SKM-1 treated with dmso at 0.1 percent for 144 hours (cell line): Measurements from ENCODE around the gene CCRL2.
"Not testable (repeated sequence)": the region's sequence is repeated elsewhere in the genome, so short reads cannot be mapped to it uniquely, and the experiment has no call there.

Experiments used
- DNase-seq: peaks from one replicate; lab custom pipeline; 2025; ENCODE audit not compliant: unreplicated experiment; lab: John Stamatoyannopoulos, UW

CCRL2 gene

GRCh38 chr3:46378426-46378942 is 28.6 kb upstream of the CCRL2 start:
- peak; percentile 59 for DNase-seq

DNA sequence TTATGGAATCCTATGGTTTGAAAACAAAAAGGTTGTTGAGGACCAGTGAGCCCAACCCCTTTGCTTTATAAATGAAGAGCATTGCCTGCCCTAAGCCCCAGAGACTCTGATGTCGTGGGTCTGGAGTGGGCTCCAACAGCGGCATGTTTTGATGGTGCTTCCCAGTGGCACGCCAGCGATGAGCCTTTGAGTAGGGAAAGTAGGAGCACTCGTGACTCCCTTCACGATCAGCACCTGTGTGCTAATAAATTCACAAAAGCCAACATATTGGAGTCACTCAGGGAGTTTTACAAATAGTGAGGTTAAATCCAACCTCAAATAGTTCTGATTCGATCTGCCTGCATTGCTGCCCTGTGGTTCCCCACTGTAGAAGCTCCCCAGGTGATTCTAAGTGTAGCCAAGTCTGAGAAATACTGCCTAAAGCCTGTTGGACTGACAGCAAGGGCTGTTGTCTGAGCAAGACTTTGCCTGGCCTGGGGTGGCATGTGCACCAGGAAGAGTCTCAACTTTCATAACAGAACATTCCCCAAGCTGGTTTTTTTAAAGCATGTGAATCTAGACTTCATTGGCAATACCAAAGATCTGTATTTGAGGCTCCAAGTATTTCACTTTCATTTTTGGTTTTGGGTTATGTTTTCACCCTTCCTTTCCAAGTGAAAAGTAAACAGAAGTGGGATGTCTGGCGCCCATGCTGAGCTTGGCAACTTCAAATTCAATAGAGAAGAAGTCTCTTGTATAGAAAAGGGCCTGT is 26.4 kb upstream of the CCRL2 start:
- DNase-seq: no peak

- no peak for DNase-seq
Observed at GRCh38 chr3:46381625-46382024, 25.4 kb upstream of the CCRL2 start.

DNA sequence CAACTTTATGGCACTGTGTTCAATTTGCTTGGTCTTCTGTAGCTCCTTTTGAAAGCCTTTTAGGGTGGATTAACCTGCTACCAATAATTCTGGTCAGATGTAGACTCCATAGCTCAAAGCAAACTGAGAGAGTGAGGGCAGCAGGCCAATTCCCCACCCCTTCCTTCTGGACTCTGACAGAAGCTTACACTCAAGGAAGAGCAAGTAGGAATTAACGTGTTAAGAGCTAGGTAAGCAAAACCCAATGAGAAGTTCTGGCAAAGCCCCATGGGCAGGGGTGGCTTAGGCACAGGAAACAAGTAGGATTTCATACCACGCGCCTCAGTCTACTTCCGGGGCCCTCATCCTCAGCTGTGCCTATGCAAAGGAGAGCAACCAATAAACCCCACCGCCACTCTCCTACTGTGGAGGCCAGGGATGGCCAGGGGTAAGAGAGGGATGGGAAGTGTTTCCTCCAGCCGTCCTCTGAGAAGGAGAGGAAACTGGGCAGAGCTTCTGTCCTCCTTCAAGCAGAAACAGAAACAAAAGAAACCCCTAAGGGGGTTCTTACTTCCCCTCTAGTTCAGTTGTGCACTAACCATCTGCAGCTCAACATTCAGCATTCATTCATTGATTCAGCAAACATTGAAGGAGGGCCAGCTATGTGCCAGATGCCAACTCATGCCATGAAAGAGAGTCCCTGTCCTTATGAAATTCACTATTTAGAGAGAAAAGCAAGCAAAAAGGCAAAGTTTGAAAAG is 23.7 kb upstream of the CCRL2 start:
- no peak for DNase-seq

DNA sequence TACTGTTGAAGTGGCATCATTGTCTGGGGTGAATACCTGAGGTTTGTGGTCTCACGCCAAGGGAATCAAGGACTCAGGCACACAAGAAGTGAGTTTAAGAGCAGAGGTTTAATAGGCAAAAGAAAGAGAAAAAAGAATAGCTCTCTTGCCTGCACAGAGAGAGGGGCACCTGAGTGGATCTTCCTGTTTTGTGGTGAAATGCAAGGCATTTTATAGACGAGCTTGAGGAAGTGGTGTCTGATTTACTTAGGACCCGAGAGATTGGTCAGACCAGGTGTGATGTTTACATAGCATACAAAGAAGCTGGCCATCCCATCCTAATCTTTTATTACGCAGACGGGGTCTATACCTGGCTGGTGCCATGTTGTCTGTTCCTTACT is 23.1 kb upstream of the CCRL2 start:
- DNase-seq: peak; percentile 18

GRCh38 chr3:46386205-46386604 is 20.9 kb upstream of the CCRL2 start:
- DNase-seq: no peak

GRCh38 chr3:46388847-46389246 is 18.2 kb upstream of the CCRL2 start:
- DNase-seq: not testable (repeated sequence)

DNA sequence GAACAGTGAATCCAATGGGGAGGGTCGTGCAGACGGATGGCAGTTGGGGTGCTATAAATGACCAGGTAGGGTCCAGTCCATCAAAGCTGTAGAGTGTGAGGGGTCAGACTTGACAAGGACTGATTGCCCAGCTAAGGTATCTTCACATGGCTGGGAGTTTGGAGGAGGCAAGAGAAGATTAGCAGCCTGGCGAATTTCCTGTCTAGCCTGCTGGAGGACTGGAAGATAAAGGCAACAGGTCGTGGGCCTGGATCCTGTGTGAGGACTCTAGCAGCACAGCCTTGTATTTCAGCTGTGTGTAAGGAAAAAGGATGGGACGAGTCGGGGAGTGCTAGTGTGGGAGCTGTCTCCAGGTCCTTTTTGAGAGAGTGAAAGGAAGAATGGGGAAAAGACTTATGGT is 17.8 kb upstream of the CCRL2 start:
- no peak for DNase-seq

DNA sequence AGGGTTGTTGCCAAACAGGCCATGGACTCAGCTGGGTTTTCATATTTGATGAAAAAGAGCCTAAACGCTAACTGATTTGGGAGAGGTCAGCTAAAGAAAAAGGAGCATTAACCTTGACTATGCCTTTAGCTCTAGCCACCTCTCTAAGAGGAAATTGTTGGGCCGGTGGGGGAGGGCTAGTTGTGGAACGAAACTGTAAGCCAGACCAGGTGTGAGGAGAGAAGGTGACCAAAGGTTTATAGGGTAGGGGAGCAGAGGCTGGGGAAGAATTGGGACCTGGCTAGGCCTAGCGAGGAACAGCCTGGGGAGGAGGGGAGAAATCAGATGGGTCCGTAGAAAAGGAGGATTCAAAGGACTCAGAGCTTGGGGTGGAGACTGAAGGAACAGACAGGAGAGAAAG is 15.5 kb upstream of the CCRL2 start:
- not testable (repeated sequence) for DNase-seq

- DNase-seq: no peak
Observed at GRCh38 chr3:46393011-46393410, 14.0 kb upstream of the CCRL2 start.

GRCh38 chr3:46393554-46394434 is 13.3 kb upstream of the CCRL2 start:
- DNase-seq: peak; percentile 65

- peak; percentile 67 for DNase-seq
Observed at GRCh38 chr3:46395210-46395661, 11.8 kb upstream of the CCRL2 start.

DNA sequence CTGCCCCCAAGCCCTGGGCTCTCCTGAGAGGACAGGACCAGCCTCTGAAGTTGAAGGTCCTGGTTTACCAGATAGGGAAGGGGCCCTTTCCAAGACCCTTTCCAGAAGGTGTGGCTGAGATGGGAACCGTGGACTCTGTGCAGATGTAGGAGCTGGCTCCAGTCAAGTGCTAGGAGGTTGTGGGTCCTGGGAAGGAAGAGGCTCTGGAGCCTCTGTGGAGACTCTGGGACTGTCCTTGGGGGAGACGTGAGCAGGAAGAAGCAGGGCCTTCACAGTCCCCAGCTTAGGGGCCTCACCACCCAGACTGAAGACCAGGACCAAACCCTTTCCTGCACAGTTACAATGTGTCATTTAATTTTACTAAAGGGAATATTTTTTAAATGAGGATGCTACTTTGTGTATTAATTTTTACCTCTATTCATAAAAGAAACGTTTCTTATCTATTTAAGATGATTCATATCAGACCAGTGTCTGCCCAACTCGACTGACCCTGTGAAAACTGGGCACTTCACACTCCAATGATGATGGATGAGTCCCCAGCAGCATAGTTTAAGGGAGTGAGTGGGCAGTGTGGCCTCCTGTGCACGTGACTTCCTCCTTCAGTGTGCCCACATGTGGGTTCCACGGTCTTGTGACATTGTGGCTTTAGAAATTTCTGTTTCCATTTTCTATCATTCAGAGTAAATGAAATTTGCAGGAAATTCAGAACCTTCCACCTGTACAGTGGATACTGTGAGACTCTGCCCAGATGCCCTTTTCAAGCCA is 11.1 kb upstream of the CCRL2 start:
- peak; percentile 35 for DNase-seq

- DNase-seq: no peak
Observed at GRCh38 chr3:46397111-46397510, 9.9 kb upstream of the CCRL2 start.

DNA sequence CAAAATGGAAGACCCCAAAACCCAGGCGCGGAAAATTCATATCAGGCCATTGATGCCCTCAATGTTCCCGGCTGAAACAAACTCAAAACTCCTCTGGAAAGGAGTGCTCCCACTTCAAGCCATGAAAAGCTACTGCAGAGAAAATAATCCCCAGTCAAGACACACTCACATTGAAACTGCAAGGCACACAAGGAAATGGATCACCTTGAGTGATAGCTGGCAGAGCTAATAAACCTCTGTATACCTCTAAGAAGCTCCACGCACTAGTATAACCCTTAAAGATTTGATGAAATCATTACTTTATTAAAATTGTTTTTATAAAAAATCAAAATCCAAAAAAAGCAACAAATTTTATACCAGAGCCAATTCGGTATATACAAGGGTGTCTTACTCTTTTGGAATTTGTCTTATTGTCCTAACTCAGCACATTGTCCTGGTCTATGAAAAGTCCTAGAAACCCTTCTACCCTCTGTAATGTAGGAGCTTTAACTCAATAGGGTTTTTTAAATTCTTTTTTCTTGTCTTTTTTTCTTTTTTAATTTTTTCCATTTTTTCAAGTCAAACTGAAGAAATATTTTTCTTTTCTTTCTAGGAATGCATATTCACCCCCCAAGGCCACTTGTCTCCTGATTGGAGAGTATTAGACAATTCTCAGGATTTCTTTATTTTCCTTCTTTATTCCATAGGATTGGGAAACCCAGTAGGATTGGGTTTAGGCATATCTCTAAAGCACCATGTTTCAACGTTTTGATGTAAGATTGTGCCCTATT is 8.7 kb upstream of the CCRL2 start:
- no peak for DNase-seq

DNA sequence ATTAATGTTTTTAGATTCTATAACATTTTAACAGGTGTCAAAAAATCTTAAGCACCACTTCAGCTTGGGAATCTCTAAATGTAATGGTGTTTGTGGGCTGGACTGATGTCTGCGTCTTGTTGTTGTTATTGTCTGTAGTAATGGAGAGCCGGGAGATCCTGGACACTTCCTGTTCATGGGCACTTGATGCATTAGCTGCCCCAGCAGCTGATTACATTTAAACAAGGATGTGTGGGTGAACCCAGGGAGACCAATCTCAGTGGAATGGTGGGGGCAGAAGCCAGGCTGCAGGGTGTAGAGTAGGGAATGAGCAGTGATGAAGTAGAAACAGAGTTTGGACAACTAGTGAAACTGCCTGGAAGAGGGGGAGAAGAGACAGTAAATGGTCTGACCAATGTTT is 8.0 kb upstream of the CCRL2 start:
- no peak for DNase-seq

GRCh38 chr3:46399557-46399956 is 7.5 kb upstream of the CCRL2 start:
- DNase-seq: no peak

DNA sequence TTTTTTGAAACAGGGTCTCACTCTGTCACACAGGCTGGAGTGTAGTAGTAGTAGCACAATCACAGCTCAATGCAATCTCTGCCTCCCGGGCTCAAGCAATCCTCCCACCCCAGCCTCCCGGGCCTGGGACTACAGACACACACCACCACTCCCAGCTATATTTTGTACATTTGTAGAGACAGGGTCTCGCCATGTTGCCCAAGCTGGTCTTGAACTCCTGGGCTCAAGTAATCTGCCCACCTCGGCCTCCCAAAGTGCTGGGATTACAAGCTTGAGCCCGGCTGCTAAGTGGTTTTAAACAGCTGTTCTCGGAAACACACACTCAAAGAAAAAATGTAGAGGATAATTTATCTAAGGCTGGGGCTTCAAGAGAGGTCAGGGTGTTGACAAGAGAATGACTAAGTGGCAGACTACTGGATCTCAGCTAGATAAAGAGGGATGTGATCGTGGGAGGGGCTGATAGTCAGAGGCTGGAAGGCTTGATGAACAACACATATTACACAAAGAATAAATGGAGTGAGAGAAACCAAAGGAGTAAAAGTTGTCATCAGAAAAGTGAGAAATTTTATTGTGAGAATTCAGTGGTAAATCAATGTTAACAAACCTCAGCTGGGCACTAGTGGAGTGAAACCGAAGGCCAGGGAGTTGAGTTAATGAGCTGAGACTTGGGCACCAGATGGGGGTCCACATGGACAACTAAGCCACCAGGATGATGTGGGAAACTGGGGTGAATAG is 6.9 kb upstream of the CCRL2 start:
- no peak for DNase-seq

DNA sequence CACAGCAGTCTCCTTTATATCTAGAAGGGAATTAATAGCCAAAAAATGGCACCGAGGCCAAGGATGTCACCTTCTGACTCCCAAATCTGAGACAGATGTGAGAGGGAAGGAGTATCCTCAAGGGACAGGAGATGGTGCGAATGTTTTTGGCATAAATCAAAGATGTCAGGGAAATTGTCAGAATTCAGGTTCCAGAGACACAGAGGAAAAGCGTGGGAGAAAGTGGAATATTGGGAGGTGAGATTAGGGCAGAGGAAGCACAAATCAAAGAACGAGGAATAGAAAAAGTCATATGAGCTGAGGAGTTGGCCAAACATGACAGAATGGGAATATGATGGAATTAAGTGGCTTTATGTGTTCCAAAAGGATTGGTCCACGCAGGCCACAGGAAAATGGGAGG is 6.2 kb upstream of the CCRL2 start:
- no peak for DNase-seq
